Panc1 (cell line): ENCODE measurements around the gene OPA3. TPM values are rescaled to one million over a fixed set of nuclear protein-coding genes. Genes with fewer than 3 reads are reported as not detected.

Experiments used
- ATAC-seq: fragments of 200-7000 bp; cut with Tn5 transposase; 2 replicates; pipeline ENCODE4 v1.9.1; 2020; ENCODE audit warnings: mild to moderate bottlenecking, moderate library complexity
- BruUV-seq: library from RNA; stranded (reverse); fragments of 400-500 nt; replicated peaks from 2 replicates; lab custom pipeline; 2021; lab: Mats Ljungman, UMichigan
- CTCF ChIA-PET: fragments of 300-600 bp; sonication (Branson Sonifier 250); formaldehyde crosslinking; loops from one replicate; lab custom pipeline; 2022; ENCODE audit warnings: antibody characterized with exemption; lab: Charles Lee
- POLR2A ChIA-PET: fragments of 300-600 bp; sonication (Branson Sonifier 250); formaldehyde crosslinking; loops from one replicate; lab custom pipeline; 2022; ENCODE audit warnings: antibody characterized with exemption; lab: Charles Lee
- DNase-seq: peaks from one replicate; pipeline ENCODE4 v3.0.0-alpha.2; 2010; ENCODE audit warnings: low read depth, low spot score
- H3K27ac ChIP-seq: 2 replicates; pipeline ENCODE4 v1.5.1; 2011; ENCODE audit warnings: mild to moderate bottlenecking, low read length, inconsistent platforms
- H3K27me3 ChIP-seq: fragments of 200-500 bp; sonication (Bioruptor generic); 2 replicates; pipeline ENCODE4 v1.6.0; 2014; ENCODE audit warnings: low read length, inconsistent platforms; ENCODE audit not compliant: control insufficient read depth, insufficient read depth
- H3K36me3 ChIP-seq: fragments of 200-500 bp; sonication (Bioruptor generic); 2 replicates; pipeline ENCODE4 v1.5.1; 2014; ENCODE audit warnings: inconsistent platforms, mild to moderate bottlenecking, low read length, moderate library complexity; ENCODE audit not compliant: control insufficient read depth, insufficient read depth
- H3K4me1 ChIP-seq: 2 replicates; pipeline ENCODE4 v1.5.1; 2011; ENCODE audit warnings: inconsistent platforms, mild to moderate bottlenecking, low read length, moderate library complexity; ENCODE audit not compliant: control insufficient read depth, insufficient read depth
- H3K4me3 ChIP-seq, 2 experiments: 2 replicates each; pipeline ENCODE4 v1.5.1; 2011 to 2012; ENCODE audit warnings: low read depth in 2 of 2, low read length in 2 of 2, mild to moderate bottlenecking in 2 of 2, inconsistent platforms in 1 of 2, moderate library complexity in 1 of 2
- H3K9me3 ChIP-seq: fragments of 200-500 bp; sonication (Bioruptor generic); 2 replicates; pipeline ENCODE4 v1.5.1; 2014; ENCODE audit warnings: low read depth, mild to moderate bottlenecking, inconsistent platforms, low read length, moderate library complexity; ENCODE audit not compliant: control insufficient read depth, insufficient read depth
- CTCF ChIP-seq: fragments of 450-650 bp; IDR thresholded peaks from 2 replicates; pipeline ENCODE4 v1.5.1; 2017; ENCODE audit warnings: mild to moderate bottlenecking
- POLR2AphosphoS5 ChIP-seq: IDR thresholded peaks from 2 replicates; pipeline ENCODE4 v1.6.1; 2012; ENCODE audit warnings: mild to moderate bottlenecking, low read depth, low read length, moderate library complexity
- SIN3A ChIP-seq: IDR thresholded peaks from 2 replicates; pipeline ENCODE4 v1.6.1; 2012; ENCODE audit warnings: low read depth, mild to moderate bottlenecking, low read length, moderate library complexity, borderline replicate concordance; ENCODE audit not compliant: insufficient read depth
- TCF7L2 ChIP-seq: IDR thresholded peaks from 2 replicates; pipeline ENCODE4 v1.6.1; 2011; ENCODE audit warnings: mild to moderate bottlenecking, low read depth, low read length, inconsistent platforms
- in situ Hi-C: cut with HindIII; loops from 2 replicates; pipeline ENCODE4 v1.10.0; 2016; ENCODE audit warnings: low sequenced_read_pairs, low pct_unique_long_range_greater_than_20kb
- intact Hi-C: fragments of 100-400 bp; cut with micrococcal nuclease; formaldehyde crosslinking; loops from one replicate; pipeline ENCODE4 v1.10.0; 2022; ENCODE audit not compliant: unreplicated experiment
- total RNA-seq: library from RNA; stranded (reverse); gene quantifications from one replicate; pipeline ENCODE4 v1.2.1, GENCODE V29; 2021; ENCODE audit not compliant: unreplicated experiment
- TF ChIP-seq, protein P1 (sequence below), 2 experiments: IDR thresholded peaks; 2 replicates each; pipeline ENCODE4 v1.6.1; 2011 to 2012; ENCODE audit warnings: low read depth in 2 of 2, control low read depth in 1 of 2, low read length in 1 of 2, mild to moderate bottlenecking in 1 of 2, moderate library complexity in 1 of 2; ENCODE audit not compliant: insufficient read depth in 1 of 2

OPA3 gene
- total RNA-seq, 1 experiment from 2014 or later = 20.3 TPM

DNA sequence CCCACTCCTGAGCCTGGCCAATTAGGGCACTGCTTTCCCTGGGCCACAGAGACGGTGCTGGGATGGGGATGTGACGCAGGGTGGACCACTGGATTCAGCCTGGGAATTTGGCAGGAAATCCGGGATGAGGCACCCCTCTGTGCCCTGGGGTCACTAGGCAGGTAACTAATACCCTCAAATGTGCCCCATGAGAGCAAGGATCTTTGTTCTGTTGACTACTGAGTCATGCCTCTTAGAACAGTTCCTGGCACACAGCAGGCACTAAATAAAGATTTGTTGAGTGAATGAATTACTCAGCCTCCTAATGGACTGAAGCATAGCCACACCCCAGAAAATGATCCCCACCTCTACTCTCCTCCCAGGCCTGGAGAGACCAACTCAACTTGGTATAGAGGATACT is 15.9 kb downstream of the OPA3 start:
- intact Hi-C loops = no loop called here
- no TSS peak for BruUV-seq
- peaks cover 6% of the 10 kb centered on the region; the same call in 1 of the 2 replicates for H3K4me1 ChIP-seq
- H3K36me3 ChIP-seq = no peaks in the 10 kb centered on the region
- no peak for TF ChIP-seq TCF7L2
- TF ChIP-seq CTCF = no peak
- TF ChIP-seq, protein P1, sequence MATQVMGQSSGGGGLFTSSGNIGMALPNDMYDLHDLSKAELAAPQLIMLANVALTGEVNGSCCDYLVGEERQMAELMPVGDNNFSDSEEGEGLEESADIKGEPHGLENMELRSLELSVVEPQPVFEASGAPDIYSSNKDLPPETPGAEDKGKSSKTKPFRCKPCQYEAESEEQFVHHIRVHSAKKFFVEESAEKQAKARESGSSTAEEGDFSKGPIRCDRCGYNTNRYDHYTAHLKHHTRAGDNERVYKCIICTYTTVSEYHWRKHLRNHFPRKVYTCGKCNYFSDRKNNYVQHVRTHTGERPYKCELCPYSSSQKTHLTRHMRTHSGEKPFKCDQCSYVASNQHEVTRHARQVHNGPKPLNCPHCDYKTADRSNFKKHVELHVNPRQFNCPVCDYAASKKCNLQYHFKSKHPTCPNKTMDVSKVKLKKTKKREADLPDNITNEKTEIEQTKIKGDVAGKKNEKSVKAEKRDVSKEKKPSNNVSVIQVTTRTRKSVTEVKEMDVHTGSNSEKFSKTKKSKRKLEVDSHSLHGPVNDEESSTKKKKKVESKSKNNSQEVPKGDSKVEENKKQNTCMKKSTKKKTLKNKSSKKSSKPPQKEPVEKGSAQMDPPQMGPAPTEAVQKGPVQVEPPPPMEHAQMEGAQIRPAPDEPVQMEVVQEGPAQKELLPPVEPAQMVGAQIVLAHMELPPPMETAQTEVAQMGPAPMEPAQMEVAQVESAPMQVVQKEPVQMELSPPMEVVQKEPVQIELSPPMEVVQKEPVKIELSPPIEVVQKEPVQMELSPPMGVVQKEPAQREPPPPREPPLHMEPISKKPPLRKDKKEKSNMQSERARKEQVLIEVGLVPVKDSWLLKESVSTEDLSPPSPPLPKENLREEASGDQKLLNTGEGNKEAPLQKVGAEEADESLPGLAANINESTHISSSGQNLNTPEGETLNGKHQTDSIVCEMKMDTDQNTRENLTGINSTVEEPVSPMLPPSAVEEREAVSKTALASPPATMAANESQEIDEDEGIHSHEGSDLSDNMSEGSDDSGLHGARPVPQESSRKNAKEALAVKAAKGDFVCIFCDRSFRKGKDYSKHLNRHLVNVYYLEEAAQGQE (IDR thresholded peaks at IDR 0.05; ENCODE audit: insufficient read depth in 1 of 2, low read depth in 2 of 2, low read length in 1 of 2) = no peak
- no peak for TF ChIP-seq POLR2AphosphoS5
- no peak for TF ChIP-seq SIN3A
- ATAC-seq (no peak), DNase-seq (no peak)
- H3K27ac ChIP-seq = no peak overlapping the region
- no peaks in the 10 kb centered on the region for H3K9me3 ChIP-seq
- no peaks in the 10 kb centered on the region for H3K27me3 ChIP-seq
- H3K4me3 ChIP-seq = no peak overlapping the region
- POLR2A ChIA-PET = no interaction called here
- CTCF ChIA-PET = no interaction called here
- in situ Hi-C loops = no loop called here

GRCh38 chr19:45567609-45568008 is 17.0 kb downstream of the OPA3 start:
- H3K4me1 ChIP-seq = peaks cover 6% of the 10 kb centered on the region; the same call in 1 of the 2 replicates
- H3K9me3 ChIP-seq = no peaks in the 10 kb centered on the region
- TF ChIP-seq TCF7L2 (no peak), CTCF (no peak), SIN3A (no peak), POLR2AphosphoS5 (no peak)
- TF ChIP-seq, protein P1 (IDR thresholded peaks at IDR 0.05; ENCODE audit: insufficient read depth in 1 of 2, low read depth in 2 of 2, low read length in 1 of 2) = no peak
- in situ Hi-C loops (no loop called here), intact Hi-C loops (no loop called here)
- DNase-seq = no peak
- no TSS peak for BruUV-seq
- no peak for ATAC-seq
- POLR2A ChIA-PET = no interaction called here
- no peaks in the 10 kb centered on the region for H3K36me3 ChIP-seq
- CTCF ChIA-PET = interaction anchor here (1.4 kb wide), 1 partner anchor 9 kb away, joined by 3 read pairs; no protein-coding TSS in a partner anchor
- H3K27ac ChIP-seq = no peak overlapping the region
- no peak overlapping the region for H3K4me3 ChIP-seq
- H3K27me3 ChIP-seq = no peaks in the 10 kb centered on the region
